HepG2 (cell line): ENCODE data around the gene ERCC6. TPM values are rescaled to one million over a fixed set of nuclear protein-coding genes. Genes with fewer than 3 reads are reported as not detected.

Source experiments
- HNRNPUL1 ChIP-seq: fragments of 200-400 bp; formaldehyde crosslinking; IDR thresholded peaks from 2 replicates; pipeline ENCODE4 v1.6.1; 2017; ENCODE audit warnings: low read depth, mild to moderate bottlenecking, low read length, moderate library complexity
- MEF2D ChIP-seq: sonication (generic); formaldehyde crosslinking; IDR thresholded peaks from 2 replicates; pipeline ENCODE4 v1.5.1; 2020; ENCODE audit warnings: mild to moderate bottlenecking, missing genetic modification reagents
- NKX3-1 ChIP-seq: sonication (generic); formaldehyde crosslinking; IDR thresholded peaks from 2 replicates; pipeline ENCODE4 v1.5.0; 2020; ENCODE audit warnings: missing genetic modification reagents
- POLR2A ChIP-seq, 2 experiments: IDR thresholded peaks; 2 replicates each; pipeline ENCODE4 v1.6.1; 2011; ENCODE audit warnings: low read depth in 2 of 2, low read length in 2 of 2, mild to moderate bottlenecking in 1 of 2, moderate library complexity in 1 of 2; ENCODE audit not compliant: insufficient read depth in 1 of 2
- ZC3H4 ChIP-seq: sonication (generic); formaldehyde crosslinking; IDR thresholded peaks from 2 replicates; pipeline ENCODE4 v1.4.0; 2020; ENCODE audit warnings: missing genetic modification reagents, borderline replicate concordance
- ZNF101 ChIP-seq: sonication (generic); formaldehyde crosslinking; IDR thresholded peaks from 2 replicates; pipeline ENCODE4 v1.4.0; 2020; ENCODE audit warnings: mild to moderate bottlenecking, low read depth, missing genetic modification reagents, borderline replicate concordance
- ZNF24 ChIP-seq: fragments of 450-650 bp; IDR thresholded peaks from 2 replicates; pipeline ENCODE4 v1.6.1; 2017; ENCODE audit warnings: antibody characterized with exemption, mild to moderate bottlenecking
- ZNF274 ChIP-seq: sonication (generic); formaldehyde crosslinking; IDR thresholded peaks from 2 replicates; pipeline ENCODE4 v1.5.1; 2020; ENCODE audit warnings: mild to moderate bottlenecking, missing genetic modification reagents
- ZNF589 ChIP-seq: sonication (generic); formaldehyde crosslinking; conservative IDR thresholded peaks from 2 replicates; pipeline ENCODE4 v1.8.0; 2022; ENCODE audit warnings: mild to moderate bottlenecking, moderate library complexity, missing genetic modification reagents
- ZNF674 ChIP-seq: sonication (generic); formaldehyde crosslinking; IDR thresholded peaks from 2 replicates; pipeline ENCODE4 v1.5.0; 2020; ENCODE audit warnings: low read depth, mild to moderate bottlenecking, missing genetic modification reagents
- ZNF746 ChIP-seq: sonication (generic); formaldehyde crosslinking; IDR thresholded peaks from 2 replicates; pipeline ENCODE4 v1.8.0; 2022; ENCODE audit warnings: mild to moderate bottlenecking, missing genetic modification reagents
- polyA plus RNA-seq, 8 experiments: library from polyadenylated mRNA; depleted of rRNA in 3 of 8; stranded (reverse) in 7 of 8; unstranded in 1 of 8; fragments of >200 nt; fragmentation: Illumina TruSeq in 4 of 8; extraction: Trizol in 4 of 8; gene quantifications; 2 replicates each; pipeline versions ENCODE4 v1.2.1 to v1.2.3, GENCODE V29; 2011 to 2016; ENCODE audit warnings: low read depth in 4 of 8, missing spikeins in 1 of 8, mixed read lengths in 1 of 8; ENCODE audit not compliant: insufficient read depth in 1 of 8
- total RNA-seq, 5 experiments: library from RNA; depleted of rRNA; stranded (reverse); fragments of >200 nt; fragmentation: Illumina TruSeq; extraction: Trizol; gene quantifications; 2 replicates each; pipeline ENCODE4 v1.2.3, GENCODE V29; 2016; ENCODE audit warnings: low read depth in 1 of 5
- TF ChIP-seq, protein P1 (sequence below): sonication (generic); formaldehyde crosslinking; IDR thresholded peaks from 2 replicates; pipeline ENCODE4 v1.8.0; 2023; ENCODE audit warnings: mild to moderate bottlenecking, missing genetic modification reagents
- TF ChIP-seq, protein P2 (sequence below): sonication (generic); formaldehyde crosslinking; IDR thresholded peaks from 2 replicates; pipeline ENCODE4 v1.8.0; 2022; ENCODE audit warnings: mild to moderate bottlenecking, missing genetic modification reagents
- TF ChIP-seq, protein P3 (sequence below): fragments of 450-650 bp; IDR thresholded peaks from 2 replicates; pipeline ENCODE4 v1.6.1; 2016
- TF ChIP-seq, protein P4 (sequence below): fragments of 450-650 bp; IDR thresholded peaks from 2 replicates; pipeline ENCODE4 v1.6.1; 2017; ENCODE audit warnings: mild to moderate bottlenecking
- TF ChIP-seq, protein P5 (sequence below): sonication (generic); formaldehyde crosslinking; IDR thresholded peaks from 2 replicates; pipeline ENCODE4 v1.4.0; 2020; ENCODE audit warnings: missing genetic modification reagents, borderline replicate concordance
- TF ChIP-seq, protein P6 (sequence below): sonication (generic); formaldehyde crosslinking; IDR thresholded peaks from 2 replicates; pipeline ENCODE4 v1.5.1; 2020; ENCODE audit warnings: mild to moderate bottlenecking, missing genetic modification reagents, borderline replicate concordance

ERCC6 gene
- total and polyA plus RNA-seq, 2 of the 13 experiments (the other 11 are each of a cell fraction or from before 2014, with no cell fraction given), result 5.1 to 9.8 TPM

DNA sequence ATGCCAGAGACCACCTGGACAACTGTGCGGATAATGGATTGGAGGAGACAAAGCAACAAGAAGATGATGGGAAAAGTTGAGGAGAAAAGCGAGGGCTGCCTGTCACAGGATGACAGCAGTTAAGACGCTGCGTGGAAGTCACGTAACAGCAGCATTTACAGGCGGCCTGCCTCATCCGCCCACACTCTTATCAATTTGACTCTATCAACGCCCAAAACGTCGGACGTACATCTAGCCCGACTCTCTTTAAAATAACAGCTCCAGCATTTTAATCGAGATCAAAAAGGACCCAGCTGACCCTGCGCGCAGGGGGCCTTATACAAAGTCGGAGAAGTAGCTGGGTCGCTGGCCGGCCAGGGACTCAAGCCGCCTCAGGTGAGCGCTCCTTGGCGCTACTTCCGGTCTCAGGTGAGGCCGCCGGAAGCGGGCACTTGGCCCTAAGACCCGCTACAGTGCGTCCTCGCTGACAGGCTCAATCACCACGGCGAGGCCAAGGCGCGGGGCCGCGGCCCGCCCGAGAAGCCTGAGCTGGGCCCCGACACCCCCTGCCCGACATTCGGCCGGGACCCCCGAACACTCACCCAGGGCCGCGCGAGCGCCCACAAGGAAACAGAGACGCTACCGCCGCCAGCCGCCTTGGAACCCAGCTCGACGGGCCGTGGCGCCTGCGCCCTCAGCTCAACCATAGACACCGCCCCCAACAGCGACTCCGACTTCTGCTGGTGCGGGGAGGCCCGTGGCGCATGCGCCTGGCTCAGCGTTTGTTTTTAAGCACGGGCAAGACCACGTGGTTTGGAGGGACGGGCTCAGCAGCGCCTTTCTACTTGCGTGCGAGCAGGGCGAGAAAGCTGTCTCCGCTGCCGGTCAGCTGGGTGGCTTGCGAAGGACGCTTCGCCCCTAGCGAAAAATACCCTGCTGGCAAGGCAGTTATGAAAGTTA is at the start of gene ERCC6 (continued):
- TF ChIP-seq ZNF101 (CRISPR knock-in tag), result no peak
- TF ChIP-seq, protein P1, sequence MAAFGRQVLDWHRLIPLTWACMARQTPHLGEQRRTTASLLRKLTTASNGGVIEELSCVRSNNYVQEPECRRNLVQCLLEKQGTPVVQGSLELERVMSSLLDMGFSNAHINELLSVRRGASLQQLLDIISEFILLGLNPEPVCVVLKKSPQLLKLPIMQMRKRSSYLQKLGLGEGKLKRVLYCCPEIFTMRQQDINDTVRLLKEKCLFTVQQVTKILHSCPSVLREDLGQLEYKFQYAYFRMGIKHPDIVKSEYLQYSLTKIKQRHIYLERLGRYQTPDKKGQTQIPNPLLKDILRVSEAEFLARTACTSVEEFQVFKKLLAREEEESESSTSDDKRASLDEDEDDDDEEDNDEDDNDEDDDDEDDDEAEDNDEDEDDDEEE (CRISPR knock-in tag), result no peak
- no peak for TF ChIP-seq ZC3H4
- TF ChIP-seq, protein P2, sequence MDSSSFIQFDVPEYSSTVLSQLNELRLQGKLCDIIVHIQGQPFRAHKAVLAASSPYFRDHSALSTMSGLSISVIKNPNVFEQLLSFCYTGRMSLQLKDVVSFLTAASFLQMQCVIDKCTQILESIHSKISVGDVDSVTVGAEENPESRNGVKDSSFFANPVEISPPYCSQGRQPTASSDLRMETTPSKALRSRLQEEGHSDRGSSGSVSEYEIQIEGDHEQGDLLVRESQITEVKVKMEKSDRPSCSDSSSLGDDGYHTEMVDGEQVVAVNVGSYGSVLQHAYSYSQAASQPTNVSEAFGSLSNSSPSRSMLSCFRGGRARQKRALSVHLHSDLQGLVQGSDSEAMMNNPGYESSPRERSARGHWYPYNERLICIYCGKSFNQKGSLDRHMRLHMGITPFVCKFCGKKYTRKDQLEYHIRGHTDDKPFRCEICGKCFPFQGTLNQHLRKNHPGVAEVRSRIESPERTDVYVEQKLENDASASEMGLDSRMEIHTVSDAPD (CRISPR knock-in tag), result peak; percentile 47; the same call in 1 of the 2 replicates
- no peak for TF ChIP-seq HNRNPUL1
- TF ChIP-seq NKX3-1 (CRISPR knock-in tag), result peak; percentile 69
- TF ChIP-seq ZNF589 (CRISPR knock-in tag), result no peak
- TF ChIP-seq ZNF274 (CRISPR knock-in tag), result peak; percentile 51; the same call in 1 of the 2 replicates
- TF ChIP-seq, protein P3, sequence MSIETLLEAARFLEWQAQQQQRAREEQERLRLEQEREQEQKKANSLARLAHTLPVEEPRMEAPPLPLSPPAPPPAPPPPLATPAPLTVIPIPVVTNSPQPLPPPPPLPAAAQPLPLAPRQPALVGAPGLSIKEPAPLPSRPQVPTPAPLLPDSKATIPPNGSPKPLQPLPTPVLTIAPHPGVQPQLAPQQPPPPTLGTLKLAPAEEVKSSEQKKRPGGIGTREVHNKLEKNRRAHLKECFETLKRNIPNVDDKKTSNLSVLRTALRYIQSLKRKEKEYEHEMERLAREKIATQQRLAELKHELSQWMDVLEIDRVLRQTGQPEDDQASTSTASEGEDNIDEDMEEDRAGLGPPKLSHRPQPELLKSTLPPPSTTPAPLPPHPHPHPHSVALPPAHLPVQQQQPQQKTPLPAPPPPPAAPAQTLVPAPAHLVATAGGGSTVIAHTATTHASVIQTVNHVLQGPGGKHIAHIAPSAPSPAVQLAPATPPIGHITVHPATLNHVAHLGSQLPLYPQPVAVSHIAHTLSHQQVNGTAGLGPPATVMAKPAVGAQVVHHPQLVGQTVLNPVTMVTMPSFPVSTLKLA, result peak; percentile 96
- TF ChIP-seq, protein P4, sequence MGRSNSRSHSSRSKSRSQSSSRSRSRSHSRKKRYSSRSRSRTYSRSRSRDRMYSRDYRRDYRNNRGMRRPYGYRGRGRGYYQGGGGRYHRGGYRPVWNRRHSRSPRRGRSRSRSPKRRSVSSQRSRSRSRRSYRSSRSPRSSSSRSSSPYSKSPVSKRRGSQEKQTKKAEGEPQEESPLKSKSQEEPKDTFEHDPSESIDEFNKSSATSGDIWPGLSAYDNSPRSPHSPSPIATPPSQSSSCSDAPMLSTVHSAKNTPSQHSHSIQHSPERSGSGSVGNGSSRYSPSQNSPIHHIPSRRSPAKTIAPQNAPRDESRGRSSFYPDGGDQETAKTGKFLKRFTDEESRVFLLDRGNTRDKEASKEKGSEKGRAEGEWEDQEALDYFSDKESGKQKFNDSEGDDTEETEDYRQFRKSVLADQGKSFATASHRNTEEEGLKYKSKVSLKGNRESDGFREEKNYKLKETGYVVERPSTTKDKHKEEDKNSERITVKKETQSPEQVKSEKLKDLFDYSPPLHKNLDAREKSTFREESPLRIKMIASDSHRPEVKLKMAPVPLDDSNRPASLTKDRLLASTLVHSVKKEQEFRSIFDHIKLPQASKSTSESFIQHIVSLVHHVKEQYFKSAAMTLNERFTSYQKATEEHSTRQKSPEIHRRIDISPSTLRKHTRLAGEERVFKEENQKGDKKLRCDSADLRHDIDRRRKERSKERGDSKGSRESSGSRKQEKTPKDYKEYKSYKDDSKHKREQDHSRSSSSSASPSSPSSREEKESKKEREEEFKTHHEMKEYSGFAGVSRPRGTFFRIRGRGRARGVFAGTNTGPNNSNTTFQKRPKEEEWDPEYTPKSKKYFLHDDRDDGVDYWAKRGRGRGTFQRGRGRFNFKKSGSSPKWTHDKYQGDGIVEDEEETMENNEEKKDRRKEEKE, result no peak
- TF ChIP-seq, protein P5, sequence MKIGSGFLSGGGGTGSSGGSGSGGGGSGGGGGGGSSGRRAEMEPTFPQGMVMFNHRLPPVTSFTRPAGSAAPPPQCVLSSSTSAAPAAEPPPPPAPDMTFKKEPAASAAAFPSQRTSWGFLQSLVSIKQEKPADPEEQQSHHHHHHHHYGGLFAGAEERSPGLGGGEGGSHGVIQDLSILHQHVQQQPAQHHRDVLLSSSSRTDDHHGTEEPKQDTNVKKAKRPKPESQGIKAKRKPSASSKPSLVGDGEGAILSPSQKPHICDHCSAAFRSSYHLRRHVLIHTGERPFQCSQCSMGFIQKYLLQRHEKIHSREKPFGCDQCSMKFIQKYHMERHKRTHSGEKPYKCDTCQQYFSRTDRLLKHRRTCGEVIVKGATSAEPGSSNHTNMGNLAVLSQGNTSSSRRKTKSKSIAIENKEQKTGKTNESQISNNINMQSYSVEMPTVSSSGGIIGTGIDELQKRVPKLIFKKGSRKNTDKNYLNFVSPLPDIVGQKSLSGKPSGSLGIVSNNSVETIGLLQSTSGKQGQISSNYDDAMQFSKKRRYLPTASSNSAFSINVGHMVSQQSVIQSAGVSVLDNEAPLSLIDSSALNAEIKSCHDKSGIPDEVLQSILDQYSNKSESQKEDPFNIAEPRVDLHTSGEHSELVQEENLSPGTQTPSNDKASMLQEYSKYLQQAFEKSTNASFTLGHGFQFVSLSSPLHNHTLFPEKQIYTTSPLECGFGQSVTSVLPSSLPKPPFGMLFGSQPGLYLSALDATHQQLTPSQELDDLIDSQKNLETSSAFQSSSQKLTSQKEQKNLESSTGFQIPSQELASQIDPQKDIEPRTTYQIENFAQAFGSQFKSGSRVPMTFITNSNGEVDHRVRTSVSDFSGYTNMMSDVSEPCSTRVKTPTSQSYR (CRISPR knock-in tag), result no peak
- TF ChIP-seq, protein P6, sequence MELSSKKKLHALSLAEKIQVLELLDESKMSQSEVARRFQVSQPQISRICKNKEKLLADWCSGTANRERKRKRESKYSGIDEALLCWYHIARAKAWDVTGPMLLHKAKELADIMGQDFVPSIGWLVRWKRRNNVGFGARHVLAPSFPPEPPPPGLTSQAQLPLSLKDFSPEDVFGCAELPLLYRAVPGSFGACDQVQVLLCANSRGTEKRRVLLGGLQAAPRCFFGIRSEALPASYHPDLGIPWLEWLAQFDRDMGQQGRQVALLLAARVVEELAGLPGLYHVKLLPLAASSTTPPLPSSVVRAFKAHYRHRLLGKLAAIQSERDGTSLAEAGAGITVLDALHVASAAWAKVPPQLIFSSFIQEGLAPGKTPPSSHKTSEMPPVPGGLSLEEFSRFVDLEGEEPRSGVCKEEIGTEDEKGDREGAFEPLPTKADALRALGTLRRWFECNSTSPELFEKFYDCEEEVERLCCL, result no peak
- TF ChIP-seq ZNF674 (CRISPR knock-in tag), result 0 out of 2 replicates have a peak, but pooled peaks have one; percentile 81
- TF ChIP-seq MEF2D, result peak; percentile 68
- peak; percentile 71 to 81 for TF ChIP-seq POLR2A (IDR thresholded peaks at IDR 0.05; ENCODE audit: insufficient read depth in 1 of 2, low read depth in 2 of 2, low read length in 2 of 2)
- peak; percentile 50; the same call in 1 of the 2 replicates for TF ChIP-seq ZNF746 (CRISPR knock-in tag)
- no peak for TF ChIP-seq ZNF24
